A549 (cell line): ENCODE results near the gene FBH1. TPM values are rescaled to one million over a fixed set of nuclear protein-coding genes. Genes with fewer than 3 reads are reported as not detected.

ENCODE experiments used
- ATAC-seq, 2 experiments: fragments of 200-7000 bp in 1 of 2; fragments of >200 bp in 1 of 2; cut with Nextera tagmentation in 1 of 2; cut with Tn5 transposase in 1 of 2; 3 replicates each; pipeline versions ENCODE4 v1.8.0 to v1.9.1; 2018 to 2020; ENCODE audit warnings: mild to moderate bottlenecking in 1 of 2, moderate library complexity in 1 of 2
- CTCF ChIA-PET: fragments of 300-600 bp; sonication (Branson Sonifier 250); formaldehyde crosslinking; extraction: SDS; loops from one replicate; lab custom pipeline; 2021; ENCODE audit warnings: antibody characterized with exemption, inconsistent platforms; lab: Yijun Ruan, JAX
- POLR2A ChIA-PET: fragments of 350-600 bp; formaldehyde crosslinking; extraction: SDS; loops from one replicate; lab custom pipeline; 2021; ENCODE audit warnings: antibody characterized with exemption, inconsistent platforms; lab: Yijun Ruan, JAX
- DNase-seq, 2 experiments: peaks; one replicate each; pipeline versions ENCODE4 v3.0.0 to v3.0.0-alpha.2; 2011 to 2016; ENCODE audit warnings: low read depth in 1 of 2, low spot score in 1 of 2
- FAIRE-seq: peaks from 2 replicates; lab custom pipeline; 2011; peaks lifted over from hg19 to GRCh38; lab: Jason Lieb, UNC
- H3K27ac ChIP-seq, 2 experiments: fragments of >200 bp; sonication (Bioruptor Twin); formaldehyde crosslinking; 3 replicates each; pipeline ENCODE4 v1.5.1; 2016 to 2017
- H3K4me1 ChIP-seq: fragments of >200 bp; sonication (Bioruptor Twin); formaldehyde crosslinking; 3 replicates; pipeline ENCODE4 v1.6.1; 2016
- H3K4me2 ChIP-seq: fragments of >200 bp; sonication (Bioruptor Twin); formaldehyde crosslinking; 3 replicates; pipeline ENCODE4 v1.6.1; 2016
- H3K4me3 ChIP-seq: fragments of >200 bp; sonication (Bioruptor Twin); formaldehyde crosslinking; 3 replicates; pipeline ENCODE4 v1.5.1; 2016
- H3K9me3 ChIP-seq: fragments of >200 bp; sonication (Bioruptor Twin); formaldehyde crosslinking; 3 replicates; pipeline ENCODE4 v1.6.1; 2016
- CEBPB ChIP-seq, 2 experiments: fragments of >200 bp in 1 of 2; sonication (Bioruptor Twin) in 1 of 2; formaldehyde crosslinking in 1 of 2; IDR thresholded peaks; 2 replicates each; pipeline ENCODE4 v1.6.1; 2012 to 2016
- CHD4 ChIP-seq: fragments of 200-600 bp; sonication (generic); IDR thresholded peaks from 2 replicates; pipeline ENCODE4 v1.6.1; 2016; ENCODE audit warnings: antibody characterized with exemption, mild to moderate bottlenecking, borderline replicate concordance
- CTCF ChIP-seq: fragments of >200 bp; sonication (Bioruptor Twin); formaldehyde crosslinking; IDR thresholded peaks from 3 replicates; pipeline ENCODE4 v1.5.1; 2016
- EHMT2 ChIP-seq: fragments of 200-600 bp; sonication (generic); IDR thresholded peaks from 2 replicates; pipeline ENCODE4 v1.6.1; 2016; ENCODE audit warnings: antibody characterized with exemption, low read depth, mild to moderate bottlenecking, moderate library complexity
- GATA3 ChIP-seq: IDR thresholded peaks from 2 replicates; pipeline ENCODE4 v1.6.1; 2012; ENCODE audit warnings: borderline replicate concordance
- HDAC2 ChIP-seq: fragments of 200-600 bp; sonication (generic); IDR thresholded peaks from 2 replicates; pipeline ENCODE4 v1.6.1; 2016
- HES2 ChIP-seq: fragments of >200 bp; sonication (Bioruptor Twin); formaldehyde crosslinking; IDR thresholded peaks from 2 replicates; pipeline ENCODE4 v1.6.1; 2016
- HOXB13 ChIP-seq: fragments of 250-450 bp; sonication (Bioruptor Pico); IDR thresholded peaks from 2 replicates; pipeline ENCODE4 v1.5.0; 2020; ENCODE audit warnings: low read depth, mild to moderate bottlenecking, moderate library complexity
- JUN ChIP-seq, 2 experiments: fragments of >200 bp; sonication (Bioruptor Twin); formaldehyde crosslinking; IDR thresholded peaks; 2 replicates in 1 of 2; 3 replicates in 1 of 2; pipeline ENCODE4 v1.6.1; 2016 to 2017
- KDM5A ChIP-seq: fragments of 200-600 bp; sonication (generic); IDR thresholded peaks from 2 replicates; pipeline ENCODE4 v1.6.1; 2016; ENCODE audit warnings: antibody characterized with exemption, mild to moderate bottlenecking
- MAFK ChIP-seq: fragments of 450-650 bp; IDR thresholded peaks from 2 replicates; pipeline ENCODE4 v1.6.1; 2014; ENCODE audit not compliant: partially characterized antibody
- MYC ChIP-seq: IDR thresholded peaks from 2 replicates; pipeline ENCODE4 v1.6.1; 2012; ENCODE audit warnings: mild to moderate bottlenecking, inconsistent platforms, low read length, improper control_type of control experiment, borderline replicate concordance
- PBX3 ChIP-seq: IDR thresholded peaks from 2 replicates; pipeline ENCODE4 v1.6.1; 2012
- PHF8 ChIP-seq: fragments of 200-600 bp; sonication (generic); IDR thresholded peaks from 2 replicates; pipeline ENCODE4 v1.6.1; 2016; ENCODE audit warnings: low read depth, mild to moderate bottlenecking, antibody characterized with exemption, moderate library complexity, borderline replicate concordance
- RFX5 ChIP-seq: fragments of 450-650 bp; IDR thresholded peaks from 2 replicates; pipeline ENCODE4 v1.7.1; 2014; ENCODE audit warnings: antibody characterized with exemption, mild to moderate bottlenecking, moderate library complexity
- TFCP2L1 ChIP-seq: fragments of 250-450 bp; sonication (Bioruptor Pico); IDR thresholded peaks from 2 replicates; pipeline ENCODE4 v1.5.0; 2021; ENCODE audit warnings: mild to moderate bottlenecking
- USF2 ChIP-seq: fragments of 450-650 bp; IDR thresholded peaks from 2 replicates; pipeline ENCODE4 v1.6.1; 2014; ENCODE audit warnings: antibody characterized with exemption
- ZC3H11A ChIP-seq: fragments of 450-650 bp; IDR thresholded peaks from 2 replicates; pipeline ENCODE4 v1.6.1; 2014; ENCODE audit warnings: antibody characterized with exemption, mild to moderate bottlenecking
- ZNF302 ChIP-seq: fragments of 250-450 bp; sonication (Bioruptor Pico); IDR thresholded peaks from 2 replicates; pipeline ENCODE4 v1.9.0; 2021; ENCODE audit warnings: inconsistent platforms, mild to moderate bottlenecking, moderate library complexity
- WGBS: methylation state at CpG from one replicate; pipeline ENCODE4 v1.1.6; 2017; ENCODE audit errors: missing lambda C conversion rate; 5-methylcytosine and 5-hydroxymethylcytosine counted together
- polyA plus RNA-seq, 4 experiments: library from polyadenylated mRNA; depleted of rRNA in 3 of 4; stranded (reverse); fragments of >200 nt; fragmentation: RNase III in 1 of 4; extraction: RNeasy Plus Mini Kit Qiagen cat#74134 plus additional on column Dnase treatment in 1 of 4; gene quantifications; 2 replicates in 3 of 4; 3 replicates in 1 of 4; pipeline ENCODE4 v1.2.3, GENCODE V29; 2011 to 2017

FBH1 gene
- polyA plus RNA-seq, 2 of the 4 experiments (the other 2 are of a cell fraction), result 43.9 to 56.5 TPM

GRCh38 chr10:5927306-5927705 lies 37.3 kb downstream of the FBH1 start:
- no peak for ATAC-seq
- WGBS, result 91% methylated on average over 8 of the region's 8 CpGs
- Histone ChIP-seq H3K4me3 (no peak overlapping the region), H3K27ac (no peak overlapping the region), H3K4me1 (no peaks in the 10 kb centered on the region), H3K9me3 (no peaks in the 10 kb centered on the region), H3K4me2 (no peak overlapping the region)
- FAIRE-seq, result no peak
- CTCF ChIA-PET, result no interaction called here
- POLR2A ChIA-PET, result no interaction called here
- DNase-seq, result no peak
- TF ChIP-seq ZC3H11A, result no peak
- TF ChIP-seq, all 56 proteins: peak for 0

- Histone ChIP-seq H3K4me2 (no peak overlapping the region), H3K4me3 (no peak overlapping the region), H3K4me1 (no peaks in the 10 kb centered on the region)
- no peak for FAIRE-seq
- TF ChIP-seq HES2 (no peak), HOXB13 (CRISPR knock-in tag) (no peak), RFX5 (no peak), EHMT2 (no peak), MAFK (no peak), CTCF (no peak), JUN (IDR thresholded peaks at IDR 0.05) (no peak), CHD4 (no peak), HDAC2 (no peak), KDM5A (no peak), ZNF302 (CRISPR knock-in tag) (no peak), TFCP2L1 (CRISPR knock-in tag) (no peak), PHF8 (no peak)
- TF ChIP-seq, all 56 proteins: peak for 0
- POLR2A ChIA-PET, result no interaction called here
- Histone ChIP-seq H3K27ac (no peak overlapping the region), H3K9me3 (no peaks in the 10 kb centered on the region)
- ATAC-seq, result no peak
- 79% methylated on average over 8 of the region's 8 CpGs for WGBS
- CTCF ChIA-PET, result no interaction called here
- no peak for DNase-seq
Observed at GRCh38 chr10:5929442-5929841, 39.4 kb downstream of the FBH1 start.

- ATAC-seq (no peak), FAIRE-seq (no peak), DNase-seq (no peak)
- H3K4me3 ChIP-seq, result no peak overlapping the region
- CTCF ChIA-PET, result no interaction called here
- H3K4me2 ChIP-seq, result no peak overlapping the region
- no peaks in the 10 kb centered on the region for H3K9me3 ChIP-seq
- H3K4me1 ChIP-seq, result no peaks in the 10 kb centered on the region
- 82% methylated on average over 11 of the region's 11 CpGs for WGBS
- H3K27ac ChIP-seq, result no peak overlapping the region
- no peak for TF ChIP-seq MYC
- POLR2A ChIA-PET, result no interaction called here
Observed at GRCh38 chr10:5930272-5930671, 40.2 kb downstream of the FBH1 start.

GRCh38 chr10:5932345-5932744 lies 42.3 kb downstream of the FBH1 start:
- ChIA-PET POLR2A (interaction anchor here (1.1 kb wide), 1 partner anchor 42 kb away, joined by 3 read pairs; the partner anchor contains the start of genes ANKRD16 and FBH1), CTCF (interaction anchor here (1.5 kb wide), 1 partner anchor 17 kb away, joined by 4 read pairs; no protein-coding TSS in a partner anchor)
- 94% methylated on average over 5 of the region's 5 CpGs for WGBS
- TF ChIP-seq GATA3 (no peak), CEBPB (IDR thresholded peaks at IDR 0.05) (0 out of 4 replicates have a peak, but pooled peaks of 1 of the 2 experiments have one; percentile 11), KDM5A (no peak), USF2 (no peak), PBX3 (no peak)
- Histone ChIP-seq H3K4me3 (no peak overlapping the region), H3K9me3 (no peaks in the 10 kb centered on the region), H3K4me2 (no peak overlapping the region), H3K4me1 (no peaks in the 10 kb centered on the region), H3K27ac (no peak overlapping the region)
- DNase-seq, result no peak
- FAIRE-seq, result no peak
- no peak for ATAC-seq
